H1 (cell line): ENCODE data around the gene BMPR1A.

Experiments used
- CTCF ChIP-seq, 3 experiments: IDR thresholded peaks; 1 replicate in 2 of 3; 2 replicates in 1 of 3; pipeline versions ENCODE4 v1.5.1 to v1.6.1; 2011; ENCODE audit warnings: low read length in 3 of 3, mild to moderate bottlenecking in 3 of 3, inconsistent platforms in 2 of 3, low read depth in 1 of 3, moderate library complexity in 1 of 3; ENCODE audit not compliant: insufficient read depth in 1 of 3; ENCODE audit errors: control extremely low read depth in 1 of 3
- HDAC2 ChIP-seq, 2 experiments: fragments of 300-600 bp in 1 of 2; sonication (generic) in 1 of 2; IDR thresholded peaks; 2 replicates each; pipeline ENCODE4 v1.6.1; 2011 to 2012; ENCODE audit warnings: low read depth in 2 of 2, low read length in 2 of 2, mild to moderate bottlenecking in 2 of 2, moderate library complexity in 2 of 2, borderline replicate concordance in 1 of 2, inconsistent platforms in 1 of 2
- JUND ChIP-seq: IDR thresholded peaks from 2 replicates; pipeline ENCODE4 v1.6.1; 2011; ENCODE audit warnings: mild to moderate bottlenecking, improper control_type of control experiment, low read length
- KDM5A ChIP-seq: fragments of 200-600 bp; IDR thresholded peaks from 2 replicates; pipeline ENCODE4 v1.7.1; 2012; ENCODE audit warnings: mild to moderate bottlenecking, low read length, inconsistent platforms, mixed read lengths
- NRF1 ChIP-seq: IDR thresholded peaks from 2 replicates; pipeline ENCODE4 v1.6.1; 2011; ENCODE audit warnings: mild to moderate bottlenecking, low read depth, low read length, improper control_type of control experiment
- RAD21 ChIP-seq, 2 experiments: IDR thresholded peaks in 1 of 2; conservative IDR thresholded peaks in 1 of 2; 2 replicates each; pipeline ENCODE4 v1.6.1; 2011; ENCODE audit warnings: low read depth in 2 of 2, low read length in 2 of 2, improper control_type of control experiment in 1 of 2, inconsistent platforms in 1 of 2, mild to moderate bottlenecking in 1 of 2, moderate library complexity in 1 of 2
- RNF2 ChIP-seq: fragments of 200-900, 300-1000 bp; sonication (generic); IDR thresholded peaks from 2 replicates; pipeline ENCODE4 v1.7.1; 2016; ENCODE audit warnings: borderline replicate concordance, low read depth, mild to moderate bottlenecking, antibody characterized with exemption, low read length; ENCODE audit not compliant: poor library complexity, severe bottlenecking; ENCODE audit errors: missing control alignments
- SIN3A ChIP-seq, 2 experiments: IDR thresholded peaks in 1 of 2; conservative IDR thresholded peaks in 1 of 2; 2 replicates each; pipeline ENCODE4 v1.6.1; 2011 to 2012; ENCODE audit warnings: low read length in 2 of 2, improper control_type of control experiment in 1 of 2, low read depth in 1 of 2, mild to moderate bottlenecking in 1 of 2
- SP2 ChIP-seq: IDR thresholded peaks from 2 replicates; pipeline ENCODE4 v1.6.1; 2012; ENCODE audit warnings: mild to moderate bottlenecking, low read length, inconsistent platforms

GRCh38 chr10:86968994-86969355, 212.6 kb downstream of the BMPR1A start:
- TF ChIP-seq CTCF (IDR thresholded peaks at IDR 0.05; ENCODE audit: control extremely low read depth in 1 of 3, insufficient read depth in 1 of 3, low read depth in 1 of 3, low read length in 3 of 3): no peak
- no peak for TF ChIP-seq JUND
- no peak for TF ChIP-seq RNF2
- no peak for TF ChIP-seq SP2
- no peak for TF ChIP-seq SIN3A (conservative IDR thresholded peaks at IDR 0.05 in 1 of 2, IDR thresholded peaks at IDR 0.05 in 1 of 2; ENCODE audit: low read depth in 1 of 2, low read length in 2 of 2)
- no peak for TF ChIP-seq NRF1
- no peak for TF ChIP-seq HDAC2 (IDR thresholded peaks at IDR 0.05; ENCODE audit: borderline replicate concordance in 1 of 2, low read depth in 2 of 2, low read length in 2 of 2)
- TF ChIP-seq RAD21 (IDR thresholded peaks at IDR 0.05 in 1 of 2, conservative IDR thresholded peaks at IDR 0.05 in 1 of 2; ENCODE audit: low read depth in 2 of 2, low read length in 2 of 2): no peak
- no peak for TF ChIP-seq KDM5A
